A673 (cell line): ENCODE measurements around the gene TMEM255B. TPM values are rescaled to one million over a fixed set of nuclear protein-coding genes. Genes with fewer than 3 reads are reported as not detected.

ENCODE experiments used
- BruUV-seq: library from RNA; stranded (reverse); fragments of 400-500 nt; replicated peaks from 2 replicates; lab custom pipeline; 2021; lab: Mats Ljungman, UMichigan
- CTCF ChIA-PET: fragments of 300-600 bp; sonication (Branson Sonifier 250); formaldehyde crosslinking; loops from one replicate; lab custom pipeline; 2022; ENCODE audit warnings: antibody characterized with exemption; lab: Charles Lee
- POLR2A ChIA-PET: fragments of 300-600 bp; sonication (Branson Sonifier 250); formaldehyde crosslinking; loops from one replicate; lab custom pipeline; 2022; ENCODE audit warnings: antibody characterized with exemption; ENCODE audit not compliant: low non-redundant PET; lab: Charles Lee
- DNase-seq: peaks from one replicate; pipeline ENCODE4 v3.0.0-alpha.2; 2015; ENCODE audit warnings: low spot score
- H3K27ac ChIP-seq: fragments of 200-600 bp; sonication (generic); 2 replicates; pipeline ENCODE4 v1.5.1; 2016; ENCODE audit warnings: mixed run types, low read depth, mild to moderate bottlenecking, mixed read lengths, antibody characterized with exemption, low read length; ENCODE audit not compliant: poor library complexity, severe bottlenecking
- H3K27me3 ChIP-seq: fragments of 200-600 bp; sonication (generic); replicated peaks from 2 replicates; pipeline ENCODE4 v1.6.1; 2017; ENCODE audit warnings: mixed run types, low read depth, mild to moderate bottlenecking, mixed read lengths, antibody characterized with exemption, low read length; ENCODE audit not compliant: insufficient read depth, poor library complexity
- H3K36me3 ChIP-seq: fragments of 200-600 bp; sonication (generic); 2 replicates; pipeline ENCODE4 v1.6.1; 2016; ENCODE audit warnings: mixed run types, mild to moderate bottlenecking, mixed read lengths, antibody characterized with exemption, low read length; ENCODE audit not compliant: insufficient read depth, poor library complexity, severe bottlenecking
- H3K4me1 ChIP-seq: fragments of 200-600 bp; sonication (generic); 2 replicates; pipeline ENCODE4 v1.6.1; 2017; ENCODE audit warnings: mixed run types, mild to moderate bottlenecking, mixed read lengths, antibody characterized with exemption, low read length; ENCODE audit not compliant: insufficient read depth, poor library complexity, severe bottlenecking
- H3K4me3 ChIP-seq: fragments of 200-600 bp; sonication (generic); 2 replicates; pipeline ENCODE4 v1.5.1; 2016; ENCODE audit warnings: low read depth, mixed run types, mild to moderate bottlenecking, mixed read lengths, low read length; ENCODE audit not compliant: poor library complexity, severe bottlenecking
- H3K9me3 ChIP-seq: fragments of 200-600 bp; sonication (generic); 2 replicates; pipeline ENCODE4 v1.6.1; 2016; ENCODE audit warnings: mixed run types, low read depth, mild to moderate bottlenecking, mixed read lengths, antibody characterized with exemption, low read length; ENCODE audit not compliant: poor library complexity, severe bottlenecking
- CTCF ChIP-seq: fragments of 300-800, 200-600 bp; sonication (generic); conservative IDR thresholded peaks from 2 replicates; pipeline ENCODE4 v1.5.1; 2017; ENCODE audit warnings: low read depth, mild to moderate bottlenecking, antibody characterized with exemption, low read length, moderate library complexity, mixed read lengths
- EZH2 ChIP-seq: fragments of 200-600 bp; sonication (generic); IDR thresholded peaks from 2 replicates; pipeline ENCODE4 v1.6.1; 2017; ENCODE audit warnings: borderline replicate concordance, low read depth, mild to moderate bottlenecking, mixed read lengths, antibody characterized with exemption, low read length; ENCODE audit not compliant: poor library complexity, severe bottlenecking
- intact Hi-C: fragments of 100-400 bp; cut with micrococcal nuclease; formaldehyde crosslinking; loops from one replicate; pipeline ENCODE4 v1.10.0; 2022; ENCODE audit not compliant: unreplicated experiment
- total RNA-seq: library from RNA; stranded (reverse); gene quantifications from 2 replicates; pipeline ENCODE4 v1.2.3, GENCODE V29; 2021

Gene TMEM255B
- total RNA-seq, 1 experiment from 2014 or later: 0.06 TPM

GRCh38 chr13:113837560-113838355 is 78.7 kb downstream of the TMEM255B start:
- Histone ChIP-seq H3K36me3 (no peaks in the 10 kb centered on the region), H3K27me3 (no peaks in the 10 kb centered on the region), H3K27ac (no peak overlapping the region), H3K4me1 (peaks cover 17% of the 10 kb centered on the region), H3K9me3 (no peaks in the 10 kb centered on the region), H3K4me3 (no peak overlapping the region)
- CTCF ChIA-PET: no interaction called here
- POLR2A ChIA-PET: no interaction called here
- DNase-seq: peak; percentile 45
- intact Hi-C loops: no loop called here
- no TSS peak for BruUV-seq
- TF ChIP-seq EZH2 (no peak), CTCF (no peak)

DNA sequence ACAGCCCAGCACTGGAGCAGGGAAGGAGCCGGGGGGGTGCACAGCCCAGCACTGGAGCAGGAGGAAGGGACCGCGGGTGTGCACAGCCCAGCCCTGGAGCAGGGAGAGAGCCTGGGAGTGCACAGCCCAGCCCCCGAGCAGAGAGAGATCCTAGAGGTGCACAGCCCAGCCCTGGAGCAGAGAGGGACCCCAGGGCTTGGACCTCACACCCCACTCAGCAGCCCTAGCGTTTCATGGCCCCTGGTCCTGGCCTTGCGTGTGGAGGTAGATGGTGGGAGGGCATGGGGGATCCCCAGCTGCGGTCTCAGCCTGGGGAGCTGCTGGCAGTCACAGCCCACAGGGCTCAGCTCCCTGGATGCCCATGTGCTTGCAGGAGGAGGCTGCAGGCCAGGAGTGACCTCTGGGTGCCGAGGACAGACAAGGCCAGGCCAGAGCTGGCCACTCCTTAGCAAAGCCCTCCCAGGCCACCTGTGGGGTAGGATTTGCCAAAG is 79.7 kb downstream of the TMEM255B start:
- no TSS peak for BruUV-seq
- H3K4me3 ChIP-seq: no peak overlapping the region
- no peaks in the 10 kb centered on the region for H3K36me3 ChIP-seq
- ChIA-PET CTCF (no interaction called here), POLR2A (no interaction called here)
- TF ChIP-seq CTCF (no peak), EZH2 (no peak)
- no peaks in the 10 kb centered on the region for H3K9me3 ChIP-seq
- intact Hi-C loops: no loop called here
- no peaks in the 10 kb centered on the region for H3K27me3 ChIP-seq
- H3K4me1 ChIP-seq: peaks cover 17% of the 10 kb centered on the region
- no peak for DNase-seq
- H3K27ac ChIP-seq: no peak overlapping the region

DNA sequence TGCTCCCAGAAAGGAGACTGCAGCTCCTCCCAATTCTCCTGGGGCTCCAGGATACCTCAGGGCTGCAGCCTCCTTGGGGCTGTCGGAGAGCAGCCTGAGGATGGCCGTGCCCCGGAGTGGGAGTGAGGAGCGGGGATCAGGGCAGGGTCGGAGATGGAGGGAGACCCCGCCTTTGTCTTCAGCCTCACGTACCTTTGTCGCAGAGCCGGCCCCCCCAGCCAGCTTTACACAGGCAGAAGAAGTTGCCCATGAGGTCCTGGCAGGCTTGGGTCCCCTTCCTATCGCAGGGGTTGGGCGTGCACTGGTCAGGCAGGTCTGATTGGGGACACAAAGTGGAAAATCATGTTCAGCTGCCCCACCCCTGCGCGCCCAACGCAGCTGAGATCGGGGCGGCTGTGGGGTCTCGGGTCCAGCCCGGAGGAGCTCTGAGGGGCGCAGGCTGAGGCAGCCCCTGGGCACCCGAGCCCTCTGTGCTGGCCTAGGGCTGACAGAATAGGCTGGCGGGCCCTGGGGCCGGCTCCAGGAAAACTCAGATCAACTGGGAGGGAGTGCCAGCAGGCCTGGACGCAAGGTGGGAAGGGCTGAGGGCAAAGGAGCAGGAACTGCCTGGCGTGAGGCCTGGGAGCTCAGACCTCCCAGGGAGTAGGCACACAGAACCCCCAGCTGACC is 80.6 kb downstream of the TMEM255B start:
- H3K27ac ChIP-seq: no peak overlapping the region

More for the DNA sequence above, 80.6 kb downstream of the TMEM255B start:
- intact Hi-C loops: no loop called here
- Histone ChIP-seq H3K36me3 (no peaks in the 10 kb centered on the region), H3K27me3 (no peaks in the 10 kb centered on the region), H3K4me1 (peaks cover 17% of the 10 kb centered on the region), H3K4me3 (no peak overlapping the region), H3K9me3 (no peaks in the 10 kb centered on the region)
- TF ChIP-seq EZH2 (no peak), CTCF (no peak)
- ChIA-PET POLR2A (no interaction called here), CTCF (no interaction called here)
- BruUV-seq: no TSS peak
- DNase-seq: no peak
